GM21737 (cell line): ENCODE data around the gene VGLL3.
"Not testable (repeated sequence)": the region's sequence is repeated elsewhere in the genome, so short reads cannot be mapped to it uniquely, and the experiment has no call there.

Experiments used
- ATAC-seq: cut with Tn5 transposase; IDR thresholded peaks from one replicate; pipeline ENCODE4 v1.9.1; 2021; ENCODE audit warnings: mild to moderate bottlenecking, moderate library complexity; ENCODE audit not compliant: unreplicated experiment

The VGLL3 gene

DNA sequence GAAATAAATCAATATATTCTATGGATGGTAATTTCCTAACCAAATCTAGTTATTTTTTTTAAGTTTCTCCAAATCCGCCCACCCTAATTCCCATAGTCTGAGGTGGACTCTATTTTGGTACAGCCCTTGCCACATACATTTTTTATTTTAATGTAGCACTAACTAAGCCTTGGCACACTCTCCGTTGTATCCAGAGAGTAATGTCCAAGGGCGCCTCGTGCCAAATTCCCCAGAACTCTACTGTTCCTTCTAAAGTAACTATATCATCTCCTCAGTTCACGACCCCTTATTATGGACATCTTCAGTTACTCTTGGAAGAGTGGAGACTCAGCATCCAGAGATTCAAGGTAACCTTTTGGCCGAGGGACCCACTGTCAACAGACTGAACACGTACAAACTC lies 1.3 kb downstream of the VGLL3 start:
- no peak for ATAC-seq

GRCh38 chr3:86989006-86989405 lies 1.9 kb downstream of the VGLL3 start:
- ATAC-seq = no peak

GRCh38 chr3:86988235-86988634 lies 2.7 kb downstream of the VGLL3 start:
- no peak for ATAC-seq

GRCh38 chr3:86987421-86987715 lies 3.6 kb downstream of the VGLL3 start:
- ATAC-seq = no peak

GRCh38 chr3:86986671-86987420 lies 4.1 kb downstream of the VGLL3 start:
- ATAC-seq = no peak

GRCh38 chr3:86985181-86985826 lies 5.6 kb downstream of the VGLL3 start:
- ATAC-seq = no peak

- no peak for ATAC-seq
Observed at GRCh38 chr3:86984271-86984670, 6.7 kb downstream of the VGLL3 start.

- no peak for ATAC-seq
Observed at GRCh38 chr3:86982883-86983282, 8.1 kb downstream of the VGLL3 start.

- ATAC-seq = no peak
Observed at GRCh38 chr3:86978111-86978551, 12.8 kb downstream of the VGLL3 start.

- no peak for ATAC-seq
Observed at GRCh38 chr3:86976219-86976618, 14.7 kb downstream of the VGLL3 start.

DNA sequence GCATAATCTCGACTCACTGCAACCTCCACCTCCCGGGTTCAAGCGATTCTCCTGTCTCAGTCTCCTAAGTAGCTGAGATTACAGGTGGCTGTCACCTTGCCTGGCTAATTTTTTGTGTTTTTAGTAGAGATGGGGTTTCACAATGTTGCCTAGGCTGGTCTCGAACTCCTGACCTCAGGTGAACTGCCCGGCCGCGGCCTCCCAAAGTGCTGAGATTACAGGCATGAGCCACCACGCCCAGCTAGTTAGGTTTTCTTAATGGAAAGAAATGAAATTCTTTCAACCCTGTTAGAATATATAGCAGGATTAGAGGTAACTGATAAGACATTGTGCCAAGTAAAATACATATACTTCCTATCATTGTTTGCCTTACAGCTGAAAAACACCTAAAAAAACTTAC lies 16.8 kb downstream of the VGLL3 start:
- not testable (repeated sequence) for ATAC-seq

DNA sequence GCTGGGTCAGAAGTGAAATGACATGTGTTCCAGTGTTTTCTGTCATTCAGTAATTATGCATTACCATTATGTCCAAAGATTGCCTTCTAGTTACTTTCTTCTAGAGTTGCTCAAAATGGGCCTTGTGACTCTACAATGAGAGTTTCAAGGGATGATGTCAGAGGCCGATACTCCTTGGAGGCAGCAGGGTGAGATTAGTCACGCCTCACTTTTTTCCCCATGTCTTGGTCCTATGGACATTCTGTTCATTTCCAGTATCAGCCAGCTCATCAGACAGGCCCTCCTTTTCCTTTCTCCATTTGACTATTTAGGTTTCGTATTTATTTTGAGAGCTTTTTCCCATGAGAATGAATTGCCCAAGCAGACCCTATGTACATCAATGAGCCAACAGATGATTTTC lies 17.5 kb downstream of the VGLL3 start:
- ATAC-seq = no peak

DNA sequence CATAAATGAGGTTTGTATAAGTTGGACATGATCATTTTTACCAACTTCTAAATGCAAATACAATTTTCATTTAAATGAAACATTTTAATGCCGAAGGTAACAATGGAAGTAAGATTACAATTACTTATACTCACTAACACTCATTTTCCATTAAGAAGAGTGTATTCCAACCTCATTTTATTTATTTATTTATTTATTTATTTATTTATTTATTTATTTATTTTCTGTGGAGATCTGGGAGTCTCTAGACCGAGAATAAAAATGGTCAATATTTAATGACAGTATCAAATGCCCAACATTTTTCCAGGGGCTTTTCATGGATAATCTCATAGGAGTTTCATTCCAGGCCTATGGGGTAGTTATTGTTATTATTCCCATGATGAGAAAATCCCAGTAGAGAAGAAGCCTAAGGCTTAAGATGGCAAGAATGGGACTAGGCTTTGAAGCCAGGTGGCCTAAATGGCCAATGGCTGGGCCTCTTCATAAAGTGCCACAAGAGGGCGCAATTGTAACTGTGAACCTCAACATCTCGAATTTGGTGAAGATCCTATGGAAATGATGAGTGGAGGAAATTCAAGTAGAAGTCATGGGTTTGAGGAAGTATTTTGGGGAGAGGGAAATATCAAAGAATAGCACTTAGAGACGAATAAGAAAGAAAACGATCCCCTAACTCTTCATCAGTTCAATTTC lies 21.3 kb downstream of the VGLL3 start:
- no peak for ATAC-seq

DNA sequence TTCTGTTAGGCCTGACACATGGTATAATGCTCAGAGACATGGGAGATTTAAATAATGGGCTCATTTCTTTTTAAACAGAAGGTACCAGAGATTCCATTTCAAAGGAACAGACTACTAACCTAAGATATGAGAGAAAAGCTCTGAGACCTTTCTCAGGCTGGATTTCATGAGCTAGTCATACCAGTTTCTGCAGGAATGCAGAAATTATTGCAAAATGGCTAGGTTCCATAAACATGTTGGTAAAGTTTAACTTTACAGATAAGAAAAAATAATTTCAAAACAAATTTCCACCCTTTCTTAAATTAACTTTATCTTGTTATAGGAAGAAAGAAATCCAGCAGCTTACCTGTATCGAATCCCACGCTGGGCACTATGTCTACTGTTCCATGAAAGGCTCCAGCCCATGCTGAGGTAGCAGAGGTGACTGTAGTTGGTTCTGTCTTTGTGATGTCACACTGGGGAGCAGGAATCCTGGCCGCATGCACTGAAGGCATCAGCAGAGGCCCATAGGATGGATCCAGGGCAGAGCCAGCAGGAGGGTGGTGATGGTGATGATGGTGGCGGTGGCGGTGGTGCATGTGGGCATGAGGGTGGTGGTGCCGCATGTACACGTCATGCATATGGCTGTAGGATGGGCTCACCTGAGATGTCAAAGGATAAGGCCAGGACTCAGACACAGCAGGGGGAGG lies 22.6 kb downstream of the VGLL3 start:
- no peak for ATAC-seq

DNA sequence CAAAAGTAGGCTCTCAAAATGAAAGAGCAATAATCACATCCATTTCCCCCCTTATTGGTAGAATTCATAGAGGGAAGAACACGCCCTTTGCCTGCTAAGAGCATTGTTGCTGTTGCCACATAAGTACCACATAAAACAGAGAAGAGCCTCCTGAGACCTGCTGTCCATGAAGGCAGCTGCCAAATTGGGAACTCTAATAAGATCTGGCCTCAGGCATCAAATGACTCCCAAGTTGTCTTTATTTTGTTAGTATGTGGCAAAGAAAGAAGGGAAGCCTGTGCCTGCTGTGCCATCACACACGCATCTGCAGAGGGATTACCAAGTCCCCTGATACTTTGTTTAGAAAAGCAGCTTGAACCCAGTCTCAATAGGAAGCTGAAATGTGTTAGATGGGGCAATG lies 23.9 kb downstream of the VGLL3 start:
- no peak for ATAC-seq

DNA sequence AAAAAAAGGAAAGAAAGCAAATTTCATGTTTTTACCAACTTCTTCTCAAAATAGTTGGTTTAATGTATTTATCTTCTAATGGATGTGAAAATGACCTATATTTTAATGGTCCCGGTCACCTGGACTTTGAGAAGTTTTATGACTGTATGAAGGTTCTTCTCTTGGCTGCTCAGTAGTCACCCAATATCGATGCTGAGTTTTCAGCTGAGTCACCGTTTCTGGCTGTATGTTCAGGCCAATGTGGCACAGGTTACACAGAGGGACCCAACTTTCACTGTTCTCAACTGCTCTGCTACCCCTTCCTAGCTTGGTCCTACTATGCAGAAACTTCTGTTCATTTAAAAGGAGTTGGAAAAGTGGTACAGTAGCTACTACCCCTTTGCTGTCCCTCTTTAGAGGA lies 25.8 kb downstream of the VGLL3 start:
- no peak for ATAC-seq

- no peak for ATAC-seq
Observed at GRCh38 chr3:86963611-86964010, 27.3 kb downstream of the VGLL3 start.

GRCh38 chr3:86961297-86961696 lies 29.7 kb downstream of the VGLL3 start:
- ATAC-seq = no peak

DNA sequence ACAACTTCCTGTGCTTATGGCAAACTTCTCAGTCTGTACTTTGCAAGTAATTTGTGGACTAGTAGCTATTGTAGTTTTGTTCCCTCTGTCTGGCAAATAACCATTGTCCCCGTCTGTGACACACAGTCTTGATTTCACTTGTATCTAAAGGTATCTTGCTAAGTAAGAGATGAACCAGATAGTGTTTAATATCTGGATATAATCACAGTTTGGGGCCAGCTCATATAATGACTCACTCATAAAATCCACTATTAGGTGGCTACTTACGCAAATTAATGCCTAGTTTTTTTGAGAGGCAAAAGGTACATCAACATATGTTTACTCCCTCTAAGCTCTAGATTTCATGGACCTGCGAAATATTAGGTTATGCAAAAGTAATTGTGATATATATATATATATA lies 30.4 kb downstream of the VGLL3 start:
- no peak for ATAC-seq

DNA sequence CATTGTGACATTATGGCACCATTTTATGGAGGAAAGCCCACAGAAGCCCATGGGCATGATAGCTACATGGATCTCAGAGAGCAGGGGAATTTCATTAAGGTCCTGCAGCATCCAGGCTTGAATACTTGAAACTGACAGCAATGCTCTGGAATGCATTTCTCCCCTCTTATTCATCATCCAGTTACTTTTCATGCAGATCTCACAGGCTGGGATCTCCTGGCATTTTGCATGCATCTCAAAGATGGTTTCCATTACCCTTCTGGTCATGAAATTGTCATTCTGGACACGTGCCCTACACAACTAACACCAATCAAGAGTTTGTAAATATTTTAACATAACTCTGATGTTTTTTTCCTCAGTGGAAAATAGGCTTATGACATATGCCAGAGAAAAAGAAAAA lies 32.4 kb downstream of the VGLL3 start:
- ATAC-seq = no peak

DNA sequence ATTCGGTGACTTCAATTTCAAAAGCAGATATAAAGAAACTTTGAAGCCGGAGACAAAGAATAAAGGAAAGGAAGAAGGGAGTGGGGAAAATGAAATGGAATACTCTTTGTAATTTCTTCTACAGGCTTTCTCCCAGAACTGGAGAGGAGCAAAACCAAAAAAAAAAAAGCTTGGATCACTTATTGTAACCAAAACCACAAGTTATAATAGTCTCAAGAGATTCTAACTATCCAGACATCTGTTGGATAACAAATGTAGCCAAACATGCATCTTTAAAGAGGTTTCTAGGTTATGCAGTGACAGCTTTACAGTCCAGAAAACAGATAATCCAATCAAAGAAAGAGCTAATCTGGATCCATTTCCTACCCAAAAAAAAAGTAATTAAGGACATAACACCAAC lies 36.2 kb downstream of the VGLL3 start:
- no peak for ATAC-seq

GRCh38 chr3:86954226-86954625 lies 36.7 kb downstream of the VGLL3 start:
- no peak for ATAC-seq
